HepG2 (cell line): Measurements from ENCODE around the gene SALL2. TPM values are rescaled to one million over a fixed set of nuclear protein-coding genes. Genes with fewer than 3 reads are reported as not detected.

ENCODE experiments used
- CHD2 ChIP-seq: IDR thresholded peaks from 2 replicates; pipeline ENCODE4 v1.6.1; 2011; ENCODE audit warnings: low read depth, low read length, improper control_type of control experiment
- GLI4 ChIP-seq: sonication (generic); formaldehyde crosslinking; IDR thresholded peaks from 2 replicates; pipeline ENCODE4 v1.5.1; 2020; ENCODE audit warnings: missing genetic modification reagents, mild to moderate bottlenecking, moderate library complexity, borderline replicate concordance
- GPBP1L1 ChIP-seq: sonication (generic); formaldehyde crosslinking; IDR thresholded peaks from 2 replicates; pipeline ENCODE4 v1.5.0; 2020; ENCODE audit warnings: mild to moderate bottlenecking, missing genetic modification reagents
- HCFC1 ChIP-seq: fragments of 150-350 bp; IDR thresholded peaks from 2 replicates; pipeline ENCODE4 v1.6.1; 2014; ENCODE audit warnings: low read depth, low read length
- HMGXB3 ChIP-seq: sonication (generic); formaldehyde crosslinking; IDR thresholded peaks from 2 replicates; pipeline ENCODE4 v1.4.0; 2020; ENCODE audit warnings: missing genetic modification reagents, borderline replicate concordance
- HNRNPLL ChIP-seq: fragments of 200-400 bp; formaldehyde crosslinking; IDR thresholded peaks from 2 replicates; pipeline ENCODE4 v1.6.1; 2017; ENCODE audit warnings: mild to moderate bottlenecking, low read depth, low read length; ENCODE audit not compliant: poor library complexity, severe bottlenecking
- POLR2AphosphoS5 ChIP-seq: IDR thresholded peaks from 2 replicates; pipeline ENCODE4 v1.6.1; 2012; ENCODE audit warnings: low read depth, low read length
- SMAD3 ChIP-seq: sonication (generic); formaldehyde crosslinking; IDR thresholded peaks from 2 replicates; pipeline ENCODE4 v1.4.0; 2020; ENCODE audit warnings: missing genetic modification reagents
- SNAPC5 ChIP-seq: sonication (generic); formaldehyde crosslinking; IDR thresholded peaks from 2 replicates; pipeline ENCODE4 v1.8.1; 2023; ENCODE audit warnings: mild to moderate bottlenecking, missing genetic modification reagents, borderline replicate concordance
- ZNF10 ChIP-seq: sonication (generic); formaldehyde crosslinking; IDR thresholded peaks from 2 replicates; pipeline ENCODE4 v1.4.0; 2020; ENCODE audit warnings: mild to moderate bottlenecking, low read depth, missing genetic modification reagents, borderline replicate concordance
- ZNF17 ChIP-seq: sonication (generic); formaldehyde crosslinking; IDR thresholded peaks from 2 replicates; pipeline ENCODE4 v1.5.0; 2020; ENCODE audit warnings: mild to moderate bottlenecking, missing genetic modification reagents
- ZNF20 ChIP-seq: sonication (generic); formaldehyde crosslinking; IDR thresholded peaks from 2 replicates; pipeline ENCODE4 v1.4.0; 2020; ENCODE audit warnings: mild to moderate bottlenecking, moderate library complexity, missing genetic modification reagents
- ZNF451 ChIP-seq: sonication (generic); formaldehyde crosslinking; IDR thresholded peaks from 2 replicates; pipeline ENCODE4 v1.5.0; 2020; ENCODE audit warnings: mild to moderate bottlenecking, missing genetic modification reagents
- ZNF543 ChIP-seq: sonication (generic); formaldehyde crosslinking; IDR thresholded peaks from 2 replicates; pipeline ENCODE4 v1.4.0; 2020; ENCODE audit warnings: mild to moderate bottlenecking, missing genetic modification reagents
- ZNF552 ChIP-seq: sonication (generic); formaldehyde crosslinking; IDR thresholded peaks from 2 replicates; pipeline ENCODE4 v1.9.0; 2022; ENCODE audit warnings: missing genetic modification reagents, mild to moderate bottlenecking, borderline replicate concordance
- ZNF775 ChIP-seq: sonication (generic); formaldehyde crosslinking; IDR thresholded peaks from 2 replicates; pipeline ENCODE4 v1.4.0; 2020; ENCODE audit warnings: missing genetic modification reagents, mild to moderate bottlenecking, moderate library complexity, borderline replicate concordance
- polyA plus RNA-seq, 8 experiments: library from polyadenylated mRNA; depleted of rRNA in 3 of 8; stranded (reverse) in 7 of 8; unstranded in 1 of 8; fragments of >200 nt; fragmentation: Illumina TruSeq in 4 of 8; extraction: Trizol in 4 of 8; gene quantifications; 2 replicates each; pipeline versions ENCODE4 v1.2.1 to v1.2.3, GENCODE V29; 2011 to 2016; ENCODE audit warnings: low read depth in 4 of 8, missing spikeins in 1 of 8, mixed read lengths in 1 of 8; ENCODE audit not compliant: insufficient read depth in 1 of 8
- total RNA-seq, 5 experiments: library from RNA; depleted of rRNA; stranded (reverse); fragments of >200 nt; fragmentation: Illumina TruSeq; extraction: Trizol; gene quantifications; 2 replicates each; pipeline ENCODE4 v1.2.3, GENCODE V29; 2016; ENCODE audit warnings: low read depth in 1 of 5
- TF ChIP-seq, protein P1 (sequence below), 2 experiments: sonication (generic) in 1 of 2; formaldehyde crosslinking in 1 of 2; IDR thresholded peaks; 2 replicates each; pipeline versions ENCODE4 v1.4.0 to v1.6.1; 2016 to 2020; ENCODE audit warnings: borderline replicate concordance in 1 of 2, low read depth in 1 of 2, mild to moderate bottlenecking in 1 of 2, missing genetic modification reagents in 1 of 2

SALL2 gene
- total and polyA plus RNA-seq, 2 of the 13 experiments (the other 11 are each of a cell fraction or from before 2014, with no cell fraction given), result 4.9 to 5.8 TPM

DNA sequence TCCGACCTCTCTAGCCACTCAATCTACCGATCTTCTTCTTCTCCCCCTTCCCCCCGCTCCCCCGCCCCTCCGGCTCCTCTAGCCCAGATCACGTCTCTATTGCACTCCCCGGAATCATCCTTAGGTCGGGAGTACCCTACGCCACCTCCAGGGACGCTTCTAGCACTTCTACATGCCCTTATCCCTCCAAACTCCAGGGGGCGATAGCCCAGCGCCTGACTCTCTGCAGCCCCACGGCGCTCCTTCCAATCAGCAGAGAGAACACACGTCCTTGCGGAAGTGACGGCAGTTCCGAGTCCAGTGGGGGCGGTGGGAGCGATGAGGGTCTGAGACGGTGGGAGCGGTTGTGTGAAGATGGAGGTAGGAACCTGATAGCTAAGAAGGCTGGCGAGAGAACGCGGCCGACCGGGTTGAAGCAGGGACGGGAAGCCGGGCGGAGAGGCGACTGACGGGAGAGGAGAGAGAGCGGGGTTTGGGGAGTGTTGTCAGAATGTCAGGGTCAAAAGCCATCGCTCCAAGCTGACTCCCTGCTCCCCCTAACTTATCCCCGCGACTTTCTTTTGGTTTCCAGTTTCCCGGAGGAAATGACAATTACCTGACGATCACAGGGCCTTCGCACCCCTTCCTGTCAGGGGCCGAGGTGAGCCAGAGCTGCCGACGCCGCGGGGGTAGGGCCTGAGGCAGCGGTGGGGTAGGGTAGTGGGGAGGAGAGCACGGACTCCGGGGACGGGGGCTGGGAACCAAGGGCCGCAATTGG, 49.0 kb downstream of the SALL2 start, which contains the start of the genes RAB2B and TOX4 (continued):
- peak; percentile 85; the same call in 1 of the 2 replicates for TF ChIP-seq HMGXB3
- TF ChIP-seq ZNF543, result peak; percentile 88; the same call in 1 of the 2 replicates
- TF ChIP-seq ZNF775 (CRISPR knock-in tag), result 0 out of 2 replicates have a peak, but pooled peaks have one; percentile 43
- TF ChIP-seq GLI4 (CRISPR knock-in tag), result peak; percentile 95; the same call in 1 of the 2 replicates
- no peak for TF ChIP-seq ZNF552 (CRISPR knock-in tag)
- peak; percentile 72; the same call in 1 of the 2 replicates for TF ChIP-seq HCFC1
- TF ChIP-seq, protein P1, sequence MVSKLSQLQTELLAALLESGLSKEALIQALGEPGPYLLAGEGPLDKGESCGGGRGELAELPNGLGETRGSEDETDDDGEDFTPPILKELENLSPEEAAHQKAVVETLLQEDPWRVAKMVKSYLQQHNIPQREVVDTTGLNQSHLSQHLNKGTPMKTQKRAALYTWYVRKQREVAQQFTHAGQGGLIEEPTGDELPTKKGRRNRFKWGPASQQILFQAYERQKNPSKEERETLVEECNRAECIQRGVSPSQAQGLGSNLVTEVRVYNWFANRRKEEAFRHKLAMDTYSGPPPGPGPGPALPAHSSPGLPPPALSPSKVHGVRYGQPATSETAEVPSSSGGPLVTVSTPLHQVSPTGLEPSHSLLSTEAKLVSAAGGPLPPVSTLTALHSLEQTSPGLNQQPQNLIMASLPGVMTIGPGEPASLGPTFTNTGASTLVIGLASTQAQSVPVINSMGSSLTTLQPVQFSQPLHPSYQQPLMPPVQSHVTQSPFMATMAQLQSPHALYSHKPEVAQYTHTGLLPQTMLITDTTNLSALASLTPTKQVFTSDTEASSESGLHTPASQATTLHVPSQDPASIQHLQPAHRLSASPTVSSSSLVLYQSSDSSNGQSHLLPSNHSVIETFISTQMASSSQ (IDR thresholded peaks at IDR 0.05; ENCODE audit: low read depth), result peak; percentile 63; the same call in 1 of the 2 replicates
- TF ChIP-seq, protein P1 (CRISPR knock-in tag; IDR thresholded peaks at IDR 0.05; ENCODE audit: borderline replicate concordance), result peak; percentile 77; the same call in 1 of the 2 replicates
- no peak for TF ChIP-seq ZNF20 (CRISPR knock-in tag)
- TF ChIP-seq SMAD3 (CRISPR knock-in tag), result peak; percentile 94
- TF ChIP-seq ZNF451, result no peak
- 0 out of 2 replicates have a peak, but pooled peaks have one; percentile 56 for TF ChIP-seq CHD2
- peak; percentile 98 for TF ChIP-seq POLR2AphosphoS5
- no peak for TF ChIP-seq ZNF17
- no peak for TF ChIP-seq GPBP1L1
- TF ChIP-seq SNAPC5, result no peak
- peak; percentile 84 for TF ChIP-seq HNRNPLL
- no peak for TF ChIP-seq ZNF10 (CRISPR knock-in tag)
